K562 (cell line): Measurements from ENCODE around the gene MIEN1. TPM values are rescaled to one million over a fixed set of nuclear protein-coding genes. Genes with fewer than 3 reads are reported as not detected.

Experiments used
- ELK3 ChIP-seq: fragments of 450-650 bp; formaldehyde crosslinking; IDR thresholded peaks from 2 replicates; pipeline ENCODE4 v1.4.0; 2020; ENCODE audit warnings: mild to moderate bottlenecking
- EP400 ChIP-seq: fragments of 450-650 bp; IDR thresholded peaks from 2 replicates; pipeline ENCODE4 v1.6.1; 2017; ENCODE audit warnings: antibody characterized with exemption, mild to moderate bottlenecking, moderate library complexity
- HDAC3 ChIP-seq: fragments of 450-650 bp; IDR thresholded peaks from 2 replicates; pipeline ENCODE4 v1.6.1; 2018; ENCODE audit warnings: borderline replicate concordance, mild to moderate bottlenecking, moderate library complexity; ENCODE audit not compliant: partially characterized antibody
- HDAC8 ChIP-seq: fragments of 450-650 bp; IDR thresholded peaks from 2 replicates; pipeline ENCODE4 v1.6.1; 2016; ENCODE audit warnings: mild to moderate bottlenecking, missing genetic modification characterization, moderate library complexity, missing compliant biosample characterization
- ILF3 ChIP-seq: fragments of 450-650 bp; IDR thresholded peaks from 2 replicates; pipeline ENCODE4 v1.6.1; 2018; ENCODE audit warnings: antibody characterized with exemption, mild to moderate bottlenecking, moderate library complexity, borderline replicate concordance
- KDM2B ChIP-seq: fragments of 250-450 bp; sonication (Bioruptor Pico); IDR thresholded peaks from 2 replicates; pipeline ENCODE4 v1.8.0; 2021; ENCODE audit warnings: mild to moderate bottlenecking, moderate library complexity
- L3MBTL2 ChIP-seq: fragments of 450-650 bp; IDR thresholded peaks from 2 replicates; pipeline ENCODE4 v1.6.1; 2016; ENCODE audit warnings: mild to moderate bottlenecking, moderate library complexity
- MIER1 ChIP-seq: fragments of 450-650 bp; IDR thresholded peaks from 2 replicates; pipeline ENCODE4 v1.6.1; 2016; ENCODE audit warnings: antibody characterized with exemption, mild to moderate bottlenecking, low read depth
- MYC ChIP-seq, 2 experiments: fragments of 250-450 bp in 1 of 2; sonication (Bioruptor Pico) in 1 of 2; IDR thresholded peaks; 2 replicates each; pipeline versions ENCODE4 v1.5.1 to v1.6.1; 2012 to 2021; ENCODE audit warnings: low read depth in 2 of 2, borderline replicate concordance in 1 of 2, improper control_type of control experiment in 1 of 2, low read length in 1 of 2, mild to moderate bottlenecking in 1 of 2, moderate library complexity in 1 of 2
- NCOA6 ChIP-seq: fragments of 450-650 bp; IDR thresholded peaks from 2 replicates; pipeline ENCODE4 v1.6.1; 2017; ENCODE audit warnings: mild to moderate bottlenecking
- NFRKB ChIP-seq: fragments of 450-650 bp; IDR thresholded peaks from 2 replicates; pipeline ENCODE4 v1.6.1; 2016; ENCODE audit warnings: low read depth
- NONO ChIP-seq, 2 experiments: fragments of 200-400 bp in 1 of 2; fragments of 450-650 bp in 1 of 2; formaldehyde crosslinking in 1 of 2; IDR thresholded peaks; 2 replicates each; pipeline ENCODE4 v1.6.1; 2017; ENCODE audit warnings: low read depth in 2 of 2, mild to moderate bottlenecking in 2 of 2, moderate library complexity in 2 of 2, low read length in 1 of 2
- PML ChIP-seq: IDR thresholded peaks from 2 replicates; pipeline ENCODE4 v1.6.1; 2012; ENCODE audit warnings: low read length, inconsistent platforms
- RREB1 ChIP-seq: fragments of 250-450 bp; sonication (Bioruptor Pico); IDR thresholded peaks from 2 replicates; pipeline ENCODE4 v1.4.0; 2020
- SMARCB1 ChIP-seq: IDR thresholded peaks from 2 replicates; pipeline ENCODE4 v1.6.1; 2011; ENCODE audit warnings: improper control_type of control experiment, low read depth; ENCODE audit not compliant: insufficient read length
- SREBF1 ChIP-seq: fragments of 150-350 bp; IDR thresholded peaks from 2 replicates; pipeline ENCODE4 v1.6.1; 2014; ENCODE audit warnings: antibody characterized with exemption, low read depth, low read length, borderline replicate concordance
- SRSF1 ChIP-seq: fragments of 200-400 bp; formaldehyde crosslinking; IDR thresholded peaks from 2 replicates; pipeline ENCODE4 v1.6.1; 2017; ENCODE audit warnings: mild to moderate bottlenecking, low read depth, low read length, moderate library complexity
- STAG1 ChIP-seq: sonication (generic); formaldehyde crosslinking; IDR thresholded peaks from 2 replicates; pipeline ENCODE4 v1.5.0; 2020; ENCODE audit warnings: missing genetic modification reagents, borderline replicate concordance
- ZNF444 ChIP-seq: fragments of 250-450 bp; sonication (Bioruptor Pico); IDR thresholded peaks from 2 replicates; pipeline ENCODE4 v1.4.0; 2020; ENCODE audit warnings: mild to moderate bottlenecking, moderate library complexity
- polyA plus RNA-seq, 8 experiments: library from polyadenylated mRNA; depleted of rRNA in 4 of 8; stranded (reverse) in 5 of 8; unstranded in 3 of 8; fragments of >200 nt; fragmentation: Nextera tagmentation in 2 of 8; fragmentation: Illumina TruSeq in 1 of 8; extraction: Ambion mirVana in 2 of 8; extraction: Trizol in 1 of 8; gene quantifications; 2 replicates each; pipeline versions ENCODE4 v1.2.1 to v1.2.3, GENCODE V29; 2011 to 2014; ENCODE audit warnings: inconsistent platforms in 1 of 8, missing spikeins in 1 of 8
- total RNA-seq, 7 experiments: library from RNA; depleted of rRNA in 6 of 7; stranded (reverse); fragments of >200 nt in 6 of 7; fragmentation: Illumina TruSeq in 2 of 7; extraction: Trizol in 2 of 7; gene quantifications; 2 replicates each; pipeline versions ENCODE4 v1.2.1 to v1.2.3, GENCODE V29; 2011 to 2021; ENCODE audit warnings: low replicate concordance in 1 of 7
- TF ChIP-seq, protein P1 (sequence below): sonication (generic); formaldehyde crosslinking; IDR thresholded peaks from 2 replicates; pipeline ENCODE4 v1.8.0; 2022; ENCODE audit warnings: missing genetic modification reagents, mild to moderate bottlenecking, borderline replicate concordance

The MIEN1 gene
- total and polyA plus RNA-seq, 9 of the 15 experiments (the other 6 are each of a cell fraction or from before 2014, with no cell fraction given) = 61.3 to 142 (median 78.9) TPM

DNA sequence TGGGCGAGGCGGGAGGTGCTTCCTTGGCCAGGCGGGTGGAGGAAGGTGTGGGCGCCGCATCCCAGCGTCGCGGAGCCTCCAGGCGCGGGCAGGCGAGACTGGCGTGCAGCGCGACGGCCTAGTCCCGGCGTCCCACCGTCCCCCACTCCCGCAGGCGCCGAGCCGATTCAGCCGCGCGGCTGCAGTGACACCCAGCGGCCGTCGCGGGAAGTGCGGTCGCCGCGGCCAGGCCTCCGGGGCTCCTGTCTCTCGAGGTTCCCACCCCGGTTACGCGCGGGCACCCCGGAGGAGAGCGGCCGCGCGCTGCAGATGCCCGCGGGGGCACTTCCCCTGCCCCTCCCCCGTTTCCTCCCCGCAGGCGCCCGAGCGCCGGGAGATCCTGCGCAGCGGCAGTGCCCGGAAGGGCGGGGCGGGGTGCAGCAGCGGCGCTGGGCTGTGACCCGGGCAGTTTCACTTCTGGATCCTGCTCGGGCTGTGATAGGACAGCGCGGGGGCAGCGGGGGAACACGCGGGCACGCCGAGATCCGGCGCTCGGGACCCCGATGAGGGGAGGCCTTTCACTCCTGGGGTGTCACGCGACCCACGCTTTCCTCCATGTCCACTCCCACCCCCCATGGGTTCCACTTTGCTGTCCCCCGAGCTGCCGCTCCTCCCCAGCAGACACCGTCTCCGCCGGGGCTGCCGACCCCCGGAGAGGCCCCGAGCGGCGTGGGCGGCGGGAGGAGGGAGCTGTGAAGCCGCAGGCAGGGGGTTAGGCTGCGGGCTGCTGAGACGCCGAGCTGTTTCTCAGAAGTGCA is 24.0 kb upstream of the MIEN1 start (continued):
- TF ChIP-seq ELK3 (CRISPR knock-in tag) (no peak), NONO (IDR thresholded peaks at IDR 0.05; ENCODE audit: low read depth in 2 of 2, low read length in 1 of 2) (peak in 1 of 2 experiments; percentile 71; a peak in 3 of 4 replicates), ILF3 (no peak), NFRKB (peak; percentile 54; the same call in 1 of the 2 replicates), SRSF1 (no peak), EP400 (peak; percentile 66; the same call in 1 of the 2 replicates), KDM2B (CRISPR knock-in tag) (no peak; the same call in 1 of the 2 replicates), HDAC3 (no peak), STAG1 (peak; percentile 55; the same call in 1 of the 2 replicates), PML (no peak; the same call in 1 of the 2 replicates), RREB1 (0 out of 2 replicates have a peak, but pooled peaks have one; percentile 28), NCOA6 (no peak), MYC (IDR thresholded peaks at IDR 0.05; ENCODE audit: low read depth, low read length) (peak; percentile 6; the same call in 1 of the 2 replicates), MYC (CRISPR knock-in tag; IDR thresholded peaks at IDR 0.05; ENCODE audit: borderline replicate concordance, low read depth) (no peak), MIER1 (no peak), SMARCB1 (no peak), ZNF444 (no peak), SREBF1 (no peak), L3MBTL2 (peak; percentile 97), HDAC8 (0 out of 2 replicates have a peak, but pooled peaks have one; percentile 16)
- TF ChIP-seq, protein P1, sequence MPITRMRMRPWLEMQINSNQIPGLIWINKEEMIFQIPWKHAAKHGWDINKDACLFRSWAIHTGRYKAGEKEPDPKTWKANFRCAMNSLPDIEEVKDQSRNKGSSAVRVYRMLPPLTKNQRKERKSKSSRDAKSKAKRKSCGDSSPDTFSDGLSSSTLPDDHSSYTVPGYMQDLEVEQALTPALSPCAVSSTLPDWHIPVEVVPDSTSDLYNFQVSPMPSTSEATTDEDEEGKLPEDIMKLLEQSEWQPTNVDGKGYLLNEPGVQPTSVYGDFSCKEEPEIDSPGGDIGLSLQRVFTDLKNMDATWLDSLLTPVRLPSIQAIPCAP (CRISPR knock-in tag) = no peak
